ENCODE measurements around the gene FAM227B.
A peak's percentile ranks its signal among the peaks of the same experiment; 100 is the strongest.
"Not testable (repeated sequence)": the region's sequence is repeated elsewhere in the genome, so short reads cannot be mapped to it uniquely, and the experiment has no call there.

FAM227B gene

DNA sequence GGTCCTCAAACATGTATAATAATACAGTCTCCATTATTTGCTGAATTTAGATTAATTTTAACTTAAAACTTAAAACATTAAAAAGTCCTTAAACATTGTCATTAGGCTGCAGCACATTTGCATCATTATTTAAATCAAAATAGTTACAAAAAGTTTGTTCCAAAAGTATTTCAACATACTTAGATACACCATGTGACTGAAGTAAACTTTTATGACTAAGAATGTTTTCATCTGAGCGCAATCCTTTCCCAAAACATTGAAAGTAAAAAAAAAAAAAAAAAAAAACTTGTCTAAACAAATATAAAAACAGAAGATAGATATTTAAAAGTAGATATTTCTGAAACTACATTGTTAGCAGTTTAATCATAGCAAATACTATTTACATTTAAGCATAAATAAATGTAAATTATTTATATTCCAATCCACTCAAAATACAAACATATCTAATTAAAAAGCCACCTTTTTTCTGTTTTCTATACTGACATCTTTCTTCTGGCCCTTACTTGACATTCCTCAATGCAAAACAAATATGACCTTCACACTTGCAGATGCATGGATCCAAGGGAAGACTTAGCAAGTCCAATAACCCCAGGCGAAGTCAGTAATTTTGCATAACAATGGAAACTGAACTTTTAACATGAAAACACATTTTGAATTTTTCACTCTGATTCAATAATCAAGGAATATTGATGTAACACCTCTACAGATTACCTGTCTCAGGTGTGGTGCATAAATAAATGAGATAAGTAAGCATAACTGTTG, 10.3 kb downstream of the FAM227B start:
- peak; percentile 94 for FAIRE-seq

DNA sequence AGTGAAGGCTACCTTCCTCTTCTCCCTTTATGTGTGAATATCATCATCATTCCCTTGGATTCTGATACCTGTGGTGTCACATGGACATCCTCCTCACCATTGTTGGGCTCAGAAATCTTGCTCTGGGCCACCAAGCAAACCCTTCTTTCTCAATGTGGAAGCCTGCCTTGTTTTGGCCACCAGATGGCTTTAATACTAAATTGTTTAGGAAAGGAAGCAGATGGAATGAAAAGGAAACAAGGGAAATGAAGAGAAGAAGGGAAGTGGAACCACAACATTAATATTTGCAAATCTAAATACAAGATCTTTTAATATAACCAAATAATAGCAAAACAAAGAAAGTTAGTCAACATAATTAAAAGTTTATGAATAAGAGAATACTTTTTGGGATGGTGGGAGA, 14.0 kb downstream of the FAM227B start:
- FAIRE-seq, result no peak

- FAIRE-seq, result no peak
Observed at GRCh38 chr15:49605588-49605987, 15.0 kb downstream of the FAM227B start.

DNA sequence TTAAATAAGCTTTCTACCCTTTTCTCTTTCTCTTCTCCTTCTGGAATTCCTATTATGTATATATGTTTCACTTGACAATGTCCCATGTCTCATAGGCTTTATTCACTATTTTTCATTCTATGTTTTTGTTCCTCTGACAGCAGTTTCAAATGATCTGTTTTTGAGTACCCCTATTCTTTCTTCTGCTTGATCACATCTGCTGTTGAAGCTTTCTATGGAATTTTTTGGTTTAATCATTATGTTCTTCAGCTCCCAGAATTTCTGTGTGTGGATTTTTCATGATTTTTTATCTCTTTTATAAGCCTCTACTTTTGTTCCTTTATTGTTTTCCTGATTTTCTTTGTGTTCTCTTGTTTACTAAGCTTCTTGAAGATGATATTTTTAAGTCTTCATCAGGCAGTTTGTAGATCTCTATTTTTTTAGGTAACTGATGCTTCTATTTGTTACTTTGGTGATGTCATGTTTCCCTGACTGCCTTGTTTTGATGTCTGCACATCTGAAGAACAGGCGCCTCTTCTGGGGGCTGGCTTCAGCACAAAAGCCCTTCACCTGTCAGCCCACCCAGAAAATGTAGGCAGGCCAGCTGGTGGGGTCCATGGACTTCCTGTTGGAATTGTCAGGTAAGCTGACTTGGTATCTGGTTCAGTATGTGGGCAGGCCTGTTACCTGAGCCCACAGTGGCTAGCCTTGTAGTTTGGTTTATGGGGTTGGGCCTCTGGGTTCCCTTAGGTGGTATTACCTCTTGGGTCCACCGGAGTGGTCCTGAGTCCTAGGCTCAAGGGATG, 15.8 kb downstream of the FAM227B start:
- no peak for FAIRE-seq

GRCh38 chr15:49592829-49593316, 27.7 kb downstream of the FAM227B start:
- FAIRE-seq, result not testable (repeated sequence)

DNA sequence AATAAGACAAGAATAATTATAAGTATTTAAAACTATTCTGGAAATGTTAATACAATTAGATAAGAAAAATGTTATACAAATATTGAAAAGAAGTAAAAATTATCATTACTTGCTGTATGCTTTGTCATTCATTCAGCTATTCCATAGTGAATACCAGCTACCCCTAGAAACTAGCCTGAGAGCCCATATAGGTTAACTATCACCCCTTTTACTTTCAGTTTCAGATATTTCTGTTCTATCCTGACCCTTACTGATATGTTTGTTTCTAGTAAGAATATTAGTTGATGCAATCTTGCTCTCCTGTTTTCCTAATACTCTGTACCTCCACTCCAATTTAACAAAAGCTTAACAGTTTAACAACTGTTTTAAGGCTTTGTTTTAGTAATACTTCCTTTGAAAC, 31.6 kb downstream of the FAM227B start:
- FAIRE-seq, result no peak

DNA sequence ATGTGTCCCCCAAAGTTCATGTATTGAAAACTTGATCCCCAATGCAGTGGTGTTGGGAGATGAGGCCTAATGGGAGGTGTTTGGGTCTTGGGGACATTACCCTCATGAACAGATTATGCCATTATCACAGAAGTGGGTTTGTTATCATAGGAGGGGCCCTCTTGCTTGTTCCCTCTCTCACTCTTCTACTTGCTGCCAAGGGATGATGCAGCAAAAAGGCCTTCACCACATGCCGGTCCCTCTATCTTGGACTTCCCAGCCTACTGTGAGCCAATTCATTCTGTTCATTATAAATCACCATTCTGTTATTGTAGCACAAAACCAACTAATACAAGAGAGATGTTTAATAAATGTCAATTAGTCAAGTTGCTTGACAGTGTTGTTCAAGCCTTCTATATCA, 47.2 kb downstream of the FAM227B start:
- FAIRE-seq, result no peak

DNA sequence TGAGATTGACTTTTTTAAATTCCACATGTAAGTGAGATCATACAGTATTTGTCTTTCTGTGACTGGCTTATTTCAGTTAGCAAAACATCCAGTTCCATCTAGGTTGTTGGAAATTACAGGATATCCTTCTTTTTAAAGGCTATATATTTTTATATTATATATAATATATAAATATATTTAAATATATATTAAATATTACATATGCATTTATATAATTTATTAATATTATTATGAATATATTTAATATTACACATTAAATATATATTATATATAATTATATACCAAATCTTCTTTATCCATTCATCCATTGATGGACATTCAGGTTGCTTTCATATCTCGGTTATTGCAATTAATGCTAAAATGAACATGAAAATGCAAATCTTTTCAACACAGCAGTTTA, 49.9 kb downstream of the FAM227B start:
- FAIRE-seq, result peak; percentile 93

GRCh38 chr15:49570174-49570573, 50.4 kb downstream of the FAM227B start:
- no peak for FAIRE-seq

DNA sequence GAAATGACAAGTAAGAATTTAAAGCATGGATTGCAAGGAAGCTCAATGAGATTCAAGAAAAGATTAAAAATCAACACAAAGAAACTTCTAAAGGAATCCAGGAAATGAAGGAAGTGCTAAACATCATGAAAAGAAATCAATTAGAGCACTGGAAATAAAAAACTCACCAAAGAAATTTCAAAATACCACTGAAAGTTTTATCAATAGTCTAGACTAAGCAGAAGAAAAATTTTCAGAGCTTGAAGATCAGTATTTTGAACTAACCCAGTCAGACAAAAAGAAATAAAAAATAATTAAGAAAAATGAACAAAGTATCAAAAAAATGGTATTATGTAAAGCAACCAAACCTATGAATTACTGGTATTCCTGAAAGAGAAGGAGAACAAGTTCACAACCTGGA, 60.6 kb downstream of the FAM227B start:
- FAIRE-seq, result no peak

- no peak for FAIRE-seq
Observed at GRCh38 chr15:49558929-49559328, 61.7 kb downstream of the FAM227B start.

GRCh38 chr15:49556437-49556836, 64.2 kb downstream of the FAM227B start:
- no peak for FAIRE-seq

- not testable (repeated sequence) for FAIRE-seq
Observed at GRCh38 chr15:49550342-49550741, 70.3 kb downstream of the FAM227B start.

GRCh38 chr15:49538520-49538919, 82.1 kb downstream of the FAM227B start:
- FAIRE-seq, result no peak

DNA sequence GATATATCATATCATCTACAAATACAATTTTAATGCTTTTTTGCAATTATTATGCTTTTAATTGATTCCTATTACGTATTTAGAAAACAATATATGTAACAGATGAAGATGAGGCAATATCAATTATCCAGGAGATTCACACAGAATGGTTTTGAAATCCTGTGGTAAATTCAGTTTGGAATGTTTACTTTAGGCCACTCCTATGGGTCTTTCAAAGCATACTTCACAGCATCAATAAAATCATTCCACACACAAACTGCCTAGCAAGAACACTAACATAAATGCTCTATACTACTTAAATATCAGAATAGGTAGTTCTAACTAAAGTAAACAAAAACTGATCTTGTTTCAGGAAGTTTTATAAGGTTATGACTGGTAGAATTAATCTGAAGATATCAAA, 90.5 kb downstream of the FAM227B start:
- FAIRE-seq, result no peak

- FAIRE-seq, result no peak
Observed at GRCh38 chr15:49528289-49528688, 92.3 kb downstream of the FAM227B start.

- FAIRE-seq, result no peak
Observed at GRCh38 chr15:49521802-49522201, 98.8 kb downstream of the FAM227B start.

DNA sequence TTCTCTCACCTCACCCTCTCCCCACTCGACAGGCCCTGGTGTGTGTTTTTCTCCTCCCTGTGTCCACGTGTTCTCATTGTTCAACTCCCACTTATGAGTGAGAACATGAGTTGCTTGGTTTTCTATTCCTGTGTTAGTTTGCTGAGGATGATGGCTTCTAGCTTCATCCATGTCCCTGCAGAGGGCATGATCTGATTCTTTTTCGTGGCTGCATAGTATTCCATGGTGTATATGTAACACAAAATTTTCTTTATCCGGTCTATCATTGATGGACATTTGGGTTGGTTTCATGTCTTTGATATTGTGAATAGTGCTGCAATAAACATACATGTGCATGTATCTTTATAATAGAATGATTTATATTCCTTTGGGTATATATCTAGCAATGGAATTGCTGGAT, 107.9 kb downstream of the FAM227B start:
- not testable (repeated sequence) for FAIRE-seq

GRCh38 chr15:49507261-49507660, 113.4 kb downstream of the FAM227B start:
- FAIRE-seq, result no peak

- FAIRE-seq, result no peak
Observed at GRCh38 chr15:49506341-49506740, 114.3 kb downstream of the FAM227B start.

DNA sequence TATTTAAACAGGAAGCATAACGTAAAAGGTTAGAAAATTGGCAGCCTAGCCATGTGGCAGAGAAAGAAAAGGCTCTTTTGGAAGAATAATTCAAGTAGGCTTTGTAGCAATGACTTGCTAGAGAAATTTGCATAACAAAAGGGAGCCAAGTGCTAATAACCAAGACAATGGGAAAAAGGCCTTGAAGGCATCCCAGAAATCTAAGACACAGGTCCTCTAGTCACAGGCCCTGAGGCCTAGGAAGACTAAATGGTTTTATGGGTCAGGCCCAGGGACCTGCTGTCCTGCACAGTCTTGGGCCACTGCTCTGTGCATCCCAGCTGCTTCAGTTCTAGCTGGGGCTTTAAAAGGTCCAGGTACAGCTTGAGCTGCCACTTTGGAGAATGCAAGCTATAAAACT, 119.0 kb downstream of the FAM227B start:
- no peak for FAIRE-seq

- FAIRE-seq, result no peak
Observed at GRCh38 chr15:49495993-49496753, 124.4 kb downstream of the FAM227B start.

GRCh38 chr15:49494842-49495241, 125.8 kb downstream of the FAM227B start:
- FAIRE-seq, result no peak
